GM19438 (cell line): ENCODE measurements around the gene FFAR1.

Experiments
- ATAC-seq: cut with Tn5 transposase; IDR thresholded peaks from one replicate; pipeline ENCODE4 v1.9.1; 2021; ENCODE audit warnings: low read depth; ENCODE audit not compliant: unreplicated experiment

Gene FFAR1

DNA sequence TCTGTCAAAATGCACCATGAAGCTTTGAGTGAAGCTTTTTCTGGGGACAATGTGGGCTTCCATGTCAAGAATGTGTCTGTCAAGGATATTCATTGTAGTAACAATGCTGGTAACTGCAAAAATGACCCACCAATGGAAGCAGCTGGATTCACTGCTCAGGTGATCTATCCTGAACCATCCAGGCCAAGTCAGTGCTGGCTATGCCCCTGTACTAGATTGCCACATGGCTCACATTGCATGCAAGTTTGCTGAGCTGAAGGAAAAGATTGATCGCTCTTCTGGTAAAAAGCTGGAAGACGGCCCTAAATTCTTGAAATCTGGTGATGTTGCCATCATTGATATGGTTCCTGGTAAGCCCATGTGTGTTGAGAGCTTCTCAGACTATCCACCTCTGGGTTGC lies 35.8 kb downstream of the FFAR1 start:
- ATAC-seq, result no peak

DNA sequence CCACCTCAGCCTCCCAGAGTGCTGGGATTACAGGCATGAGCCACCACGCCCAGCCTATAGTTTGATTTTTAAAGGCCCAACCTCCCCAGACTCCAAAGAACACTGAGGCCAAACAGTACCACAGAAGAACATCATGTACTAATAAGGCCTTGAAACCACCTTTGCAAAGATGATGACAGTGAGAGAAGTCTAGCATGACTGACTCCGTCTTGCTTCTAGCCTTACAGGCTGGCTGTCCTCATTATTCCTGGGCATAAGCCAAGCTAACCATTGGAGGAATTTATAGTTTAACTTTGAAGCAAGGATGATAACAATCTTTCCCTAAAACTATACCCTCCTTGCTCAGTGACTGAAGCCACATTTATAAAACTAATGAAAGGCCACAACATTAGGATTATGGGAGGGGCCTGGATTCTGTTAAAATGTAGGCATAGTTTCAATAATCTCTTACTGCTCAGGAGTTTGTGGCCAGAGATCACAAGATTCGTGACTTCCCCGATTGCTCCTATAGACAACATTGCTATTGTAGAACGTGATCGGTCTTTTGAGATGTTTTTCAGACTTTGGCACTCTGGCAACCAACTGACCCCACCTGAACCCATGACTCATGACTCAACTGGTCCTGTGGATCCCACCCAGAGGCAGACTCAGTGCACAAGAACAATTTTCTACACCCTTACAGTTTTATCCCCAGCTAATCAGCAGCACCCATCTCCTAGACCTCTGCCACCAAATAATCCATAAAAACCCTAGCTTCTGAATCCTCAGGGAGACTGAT lies 40.8 kb downstream of the FFAR1 start:
- ATAC-seq, result no peak

- no peak for ATAC-seq
These were observed 41.6 kb downstream of the FFAR1 start for GRCh38 chr19:35389192-35389861.

- no peak for ATAC-seq
These were observed 45.3 kb downstream of the FFAR1 start for GRCh38 chr19:35392742-35393715.

GRCh38 chr19:35395382-35396199 lies 47.9 kb downstream of the FFAR1 start:
- no peak for ATAC-seq

- no peak for ATAC-seq
These were observed 48.7 kb downstream of the FFAR1 start for GRCh38 chr19:35396240-35396885.

GRCh38 chr19:35397064-35397463 lies 49.4 kb downstream of the FFAR1 start:
- no peak for ATAC-seq
